GM19043 (cell line): ENCODE data around the gene SYNRG.

ENCODE experiments used
- ATAC-seq: cut with Tn5 transposase; IDR thresholded peaks from one replicate; pipeline ENCODE4 v1.9.1; 2021; ENCODE audit warnings: low read depth; ENCODE audit not compliant: unreplicated experiment

SYNRG gene

GRCh38 chr17:37483311-37484039, 125.7 kb downstream of the SYNRG start:
- no peak for ATAC-seq

DNA sequence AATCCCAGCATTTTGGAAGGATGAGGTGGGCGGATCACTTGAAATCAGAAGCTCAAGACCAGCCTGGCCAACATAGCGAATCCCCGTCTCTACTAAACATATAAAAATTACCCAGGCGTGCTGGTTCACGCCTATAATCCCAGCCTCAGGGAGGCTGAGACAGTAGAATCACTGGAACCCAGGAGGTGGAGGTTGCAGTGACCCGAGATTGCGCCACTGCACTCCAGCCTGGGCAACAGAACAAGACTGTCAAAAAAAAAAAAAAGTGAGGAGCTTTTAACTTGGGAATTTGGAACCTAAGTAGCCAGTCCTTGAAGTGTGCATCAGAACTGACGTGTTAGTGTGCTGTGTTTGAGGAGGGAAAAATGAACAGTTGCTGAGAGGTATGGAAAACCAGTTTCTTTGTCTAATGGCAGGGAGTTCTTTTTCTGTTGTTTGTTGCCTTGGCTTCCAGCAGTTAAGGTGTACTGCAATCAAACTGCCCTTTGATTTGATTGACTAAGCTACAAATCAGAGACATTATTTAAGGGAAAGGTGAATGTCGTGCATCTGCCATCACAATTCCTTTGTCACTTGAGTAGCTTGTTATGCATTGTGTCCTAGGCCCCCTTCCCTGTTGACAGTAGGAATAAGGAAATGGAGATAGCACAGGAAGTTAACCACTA, 128.1 kb downstream of the SYNRG start:
- ATAC-seq, result no peak

DNA sequence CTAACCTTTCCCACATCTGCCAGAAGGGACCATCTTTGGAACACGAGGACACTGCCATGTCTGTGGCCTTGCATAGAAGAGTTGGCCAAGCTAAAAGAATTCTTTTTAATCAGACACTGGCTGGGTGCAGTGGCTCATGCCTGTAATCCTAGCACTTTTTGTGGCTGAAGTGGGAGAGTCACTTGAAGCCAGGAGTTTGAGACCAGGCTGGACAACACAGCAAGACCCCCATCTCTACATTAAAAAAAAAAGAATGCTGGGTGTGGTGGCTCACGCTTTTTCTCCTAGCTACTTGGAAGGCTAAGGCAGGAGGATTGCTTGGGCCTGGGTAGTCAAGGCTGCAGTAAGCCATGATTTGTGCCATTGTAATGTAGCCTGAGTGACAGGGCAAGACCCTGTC, 128.8 kb downstream of the SYNRG start:
- no peak for ATAC-seq

DNA sequence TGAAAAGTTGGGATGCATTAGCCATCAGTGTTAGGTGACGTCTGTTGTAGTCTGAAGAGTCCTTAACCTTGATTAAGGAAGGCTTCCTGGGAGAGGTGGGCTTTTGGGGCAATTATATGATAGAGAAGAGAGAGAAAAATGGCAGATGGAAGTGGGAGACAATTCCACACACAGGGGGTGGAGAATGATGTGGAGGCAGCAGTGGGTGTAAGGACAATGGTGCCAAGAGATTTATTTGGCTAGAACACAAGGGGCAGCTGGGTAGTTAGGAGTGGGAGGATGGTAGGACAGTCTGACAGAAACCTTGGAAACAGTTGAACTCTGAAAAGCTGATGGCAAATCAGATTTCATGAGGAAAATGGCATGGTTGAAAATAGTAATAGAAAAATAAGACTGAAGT, 130.2 kb downstream of the SYNRG start:
- ATAC-seq, result no peak

DNA sequence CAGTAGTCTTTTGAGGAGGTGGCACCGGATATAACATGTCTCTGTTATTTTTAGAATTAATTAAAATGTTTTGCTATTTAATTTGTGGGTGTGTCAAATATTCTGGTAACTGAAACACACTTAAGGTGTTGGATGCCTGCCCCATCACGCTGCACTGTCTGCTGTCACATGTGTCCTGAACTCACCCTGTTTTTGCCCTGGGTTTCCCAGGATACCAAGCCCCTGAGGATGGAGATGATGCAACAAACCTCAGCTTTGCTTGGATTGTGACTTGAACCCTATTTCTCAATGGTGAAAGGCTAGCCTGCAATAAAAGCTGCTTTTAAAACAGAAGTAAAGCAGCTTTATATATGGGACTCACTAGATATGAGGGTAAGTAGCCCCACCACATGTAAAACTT, 131.0 kb downstream of the SYNRG start:
- ATAC-seq, result no peak

DNA sequence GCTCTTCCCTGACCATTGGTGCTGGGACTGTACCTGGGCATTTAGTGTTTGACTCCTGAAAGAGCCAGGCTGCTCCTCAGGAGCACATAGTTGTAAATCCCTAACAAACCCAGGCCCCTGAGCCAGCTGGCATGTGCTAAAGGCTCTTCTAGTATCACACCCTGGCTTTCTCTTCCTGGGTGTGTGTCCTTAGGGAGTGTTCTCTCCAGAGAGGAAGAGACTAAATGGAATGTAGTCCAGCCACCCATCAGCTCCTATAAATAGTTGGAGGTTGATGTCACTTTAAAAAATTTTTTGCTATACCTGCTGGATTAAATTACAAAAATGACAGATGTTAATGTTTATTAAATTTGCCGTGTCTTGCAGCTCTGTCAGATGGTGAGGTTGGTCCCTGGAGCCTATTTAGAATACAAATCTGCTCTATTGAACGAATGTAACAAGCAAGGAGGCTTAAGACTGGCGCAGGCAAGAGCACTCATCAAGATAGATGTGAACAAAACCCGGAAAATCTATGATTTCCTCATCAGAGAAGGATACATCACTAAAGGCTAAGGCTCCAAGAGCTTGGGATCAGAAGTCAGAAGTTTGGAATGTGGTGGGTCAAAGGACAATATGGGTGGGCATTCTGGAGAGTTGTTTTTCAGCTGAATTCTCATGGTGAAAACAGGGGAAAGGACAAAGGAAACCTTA, 132.6 kb downstream of the SYNRG start:
- no peak for ATAC-seq

GRCh38 chr17:37475731-37476420, 133.3 kb downstream of the SYNRG start:
- ATAC-seq, result no peak

DNA sequence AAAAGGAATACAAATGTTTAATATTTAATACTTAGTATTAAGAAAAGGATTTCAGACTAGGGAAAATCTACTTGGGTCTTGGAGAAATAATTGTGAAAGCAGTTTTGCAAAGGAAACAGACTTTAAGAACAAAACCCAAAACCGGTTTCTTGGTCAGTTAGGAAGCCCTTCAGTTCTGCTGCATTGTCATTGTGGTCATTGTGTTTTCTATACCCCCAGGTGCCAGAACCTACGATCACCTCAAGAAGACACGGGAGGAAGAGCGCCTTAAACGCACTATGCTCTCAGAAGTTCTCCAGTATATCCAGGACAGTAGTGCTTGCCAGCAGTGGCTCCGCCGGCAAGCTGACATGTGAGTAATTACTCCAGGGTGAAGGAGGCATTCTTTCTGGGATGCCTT, 139.0 kb downstream of the SYNRG start:
- no peak for ATAC-seq

- ATAC-seq, result no peak
These were observed 142.7 kb downstream of the SYNRG start for GRCh38 chr17:37466471-37466870.

DNA sequence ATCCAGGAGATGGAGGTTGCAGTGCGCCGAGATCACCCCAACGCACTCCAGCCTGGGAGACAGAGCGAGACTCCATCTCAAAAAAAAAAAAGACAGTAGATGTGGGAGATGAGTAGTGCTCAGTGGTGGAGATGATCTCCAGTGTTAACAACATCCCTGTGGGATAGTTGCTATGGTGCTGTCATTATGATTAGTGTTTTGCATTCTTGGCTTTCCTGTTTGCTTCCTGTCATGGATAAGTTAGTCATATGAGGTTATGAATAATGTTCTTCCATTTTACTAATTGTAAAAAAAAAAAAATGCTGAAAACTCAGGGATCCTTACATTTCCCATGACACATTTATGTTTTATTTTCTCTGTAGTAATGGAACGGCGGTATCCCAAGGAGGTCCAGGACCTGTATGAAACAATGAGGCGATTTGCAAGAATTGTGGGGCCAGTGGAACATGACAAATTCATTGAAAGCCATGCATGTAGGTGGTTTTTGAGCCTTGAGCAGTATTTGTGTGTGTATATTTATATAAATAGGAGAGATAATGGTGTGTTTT, 144.1 kb downstream of the SYNRG start:
- no peak for ATAC-seq
